HEK293 (cell line): Measurements from ENCODE around the gene XPNPEP1.

ENCODE experiments used
- CTCF ChIP-seq: fragments of 450-650 bp; formaldehyde crosslinking; IDR thresholded peaks from 2 replicates; pipeline ENCODE4 v1.5.1; 2016; ENCODE audit warnings: missing biosample characterization, missing genetic modification characterization
- TCF7L2 ChIP-seq: IDR thresholded peaks from 2 replicates; pipeline ENCODE4 v1.6.1; 2011; ENCODE audit warnings: low read depth, mild to moderate bottlenecking, inconsistent platforms, low read length, moderate library complexity, borderline replicate concordance
- ZNF140 ChIP-seq: fragments of 450-650 bp; formaldehyde crosslinking; IDR thresholded peaks from 2 replicates; pipeline ENCODE4 v1.5.1; 2016; ENCODE audit warnings: missing biosample characterization, missing genetic modification characterization
- ZNF274 ChIP-seq, 2 experiments: fragments of 200-500 bp in 1 of 2; fragments of 450-650 bp in 1 of 2; sonication (Bioruptor generic) in 1 of 2; formaldehyde crosslinking in 1 of 2; IDR thresholded peaks; 2 replicates each; pipeline versions ENCODE4 v1.5.1 to v1.6.1; 2014 to 2016; ENCODE audit warnings: borderline replicate concordance in 1 of 2, inconsistent platforms in 1 of 2, low read length in 1 of 2, missing biosample characterization in 1 of 2, missing genetic modification characterization in 1 of 2
- ZNF837 ChIP-seq: fragments of 450-650 bp; formaldehyde crosslinking; IDR thresholded peaks from 2 replicates; pipeline ENCODE4 v1.5.1; 2016; ENCODE audit warnings: missing biosample characterization, missing genetic modification characterization

GRCh38 chr10:109914966-109915365 is 8.3 kb downstream of the XPNPEP1 start:
- TF ChIP-seq ZNF140 (tag by site-specific recombination) (no peak), CTCF (tag by site-specific recombination) (no peak), TCF7L2 (no peak), ZNF274 (IDR thresholded peaks at IDR 0.05; ENCODE audit: low read length) (no peak), ZNF274 (tag by site-specific recombination; IDR thresholded peaks at IDR 0.05; ENCODE audit: borderline replicate concordance) (no peak), ZNF837 (tag by site-specific recombination) (no peak)
